Measurements from ENCODE around the gene PGGT1B.

PGGT1B gene

DNA sequence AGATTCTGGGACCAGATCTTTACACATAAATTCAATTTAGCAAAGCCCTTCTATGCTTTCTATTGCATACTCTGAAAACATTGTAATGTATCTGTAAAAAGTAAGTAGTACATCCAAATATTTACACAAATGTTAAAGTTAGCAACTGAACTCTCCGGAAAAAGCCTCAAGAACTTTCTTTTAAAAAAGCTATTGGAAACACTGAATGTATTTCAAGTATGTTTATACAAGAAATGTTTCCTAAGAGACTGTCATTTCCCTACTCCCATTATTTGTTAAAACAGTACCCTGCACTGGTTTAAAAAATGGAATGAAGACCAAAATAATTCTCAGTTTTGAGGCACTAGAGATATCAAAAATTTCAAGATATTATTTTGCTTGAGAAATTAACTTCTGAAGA is 48.1 kb downstream of the PGGT1B start:
- no peak for DNase-seq (ENCODE audit: extremely low read depth, low read depth)
- H3K4me3 ChIP-seq (replicated peaks; ENCODE audit: low read depth, low read length), result no peak overlapping the region
- TF ChIP-seq, protein P1, sequence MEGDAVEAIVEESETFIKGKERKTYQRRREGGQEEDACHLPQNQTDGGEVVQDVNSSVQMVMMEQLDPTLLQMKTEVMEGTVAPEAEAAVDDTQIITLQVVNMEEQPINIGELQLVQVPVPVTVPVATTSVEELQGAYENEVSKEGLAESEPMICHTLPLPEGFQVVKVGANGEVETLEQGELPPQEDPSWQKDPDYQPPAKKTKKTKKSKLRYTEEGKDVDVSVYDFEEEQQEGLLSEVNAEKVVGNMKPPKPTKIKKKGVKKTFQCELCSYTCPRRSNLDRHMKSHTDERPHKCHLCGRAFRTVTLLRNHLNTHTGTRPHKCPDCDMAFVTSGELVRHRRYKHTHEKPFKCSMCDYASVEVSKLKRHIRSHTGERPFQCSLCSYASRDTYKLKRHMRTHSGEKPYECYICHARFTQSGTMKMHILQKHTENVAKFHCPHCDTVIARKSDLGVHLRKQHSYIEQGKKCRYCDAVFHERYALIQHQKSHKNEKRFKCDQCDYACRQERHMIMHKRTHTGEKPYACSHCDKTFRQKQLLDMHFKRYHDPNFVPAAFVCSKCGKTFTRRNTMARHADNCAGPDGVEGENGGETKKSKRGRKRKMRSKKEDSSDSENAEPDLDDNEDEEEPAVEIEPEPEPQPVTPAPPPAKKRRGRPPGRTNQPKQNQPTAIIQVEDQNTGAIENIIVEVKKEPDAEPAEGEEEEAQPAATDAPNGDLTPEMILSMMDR (IDR thresholded peaks at IDR 0.05; ENCODE audit: low read depth, low read length, missing control alignments), result no peak

DNA sequence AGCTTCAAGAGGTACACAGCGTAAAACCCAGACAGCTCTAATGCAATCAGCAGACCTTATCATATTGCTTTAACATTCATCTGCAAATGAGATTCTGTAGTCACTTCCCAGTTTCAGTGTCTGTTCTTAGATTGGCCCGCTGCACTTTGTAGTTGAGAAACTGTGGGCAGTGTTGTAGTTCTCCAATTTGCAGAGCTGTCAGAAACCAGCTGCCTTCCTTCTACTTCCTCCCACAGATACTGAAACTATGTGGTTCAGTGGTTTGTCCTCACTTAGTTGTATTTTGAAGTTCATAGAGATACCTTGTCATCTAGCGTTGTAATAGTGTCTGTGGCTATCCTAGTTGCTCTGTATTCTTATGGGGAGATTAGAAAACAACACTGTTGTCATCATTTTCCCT is 53.4 kb downstream of the PGGT1B start:
- no peak overlapping the region for H3K4me3 ChIP-seq (replicated peaks; ENCODE audit: low read depth, low read length)
- no peak for DNase-seq (ENCODE audit: extremely low read depth, low read depth)
- TF ChIP-seq, protein P1 (IDR thresholded peaks at IDR 0.05; ENCODE audit: low read depth, low read length, missing control alignments), result no peak

GRCh38 chr5:115202952-115203351 is 59.7 kb downstream of the PGGT1B start:
- TF ChIP-seq, protein P1 (IDR thresholded peaks at IDR 0.05; ENCODE audit: low read depth, low read length, missing control alignments), result no peak
- no peak overlapping the region for H3K4me3 ChIP-seq (replicated peaks; ENCODE audit: low read depth, low read length)
- no peak for DNase-seq (ENCODE audit: extremely low read depth, low read depth)

DNA sequence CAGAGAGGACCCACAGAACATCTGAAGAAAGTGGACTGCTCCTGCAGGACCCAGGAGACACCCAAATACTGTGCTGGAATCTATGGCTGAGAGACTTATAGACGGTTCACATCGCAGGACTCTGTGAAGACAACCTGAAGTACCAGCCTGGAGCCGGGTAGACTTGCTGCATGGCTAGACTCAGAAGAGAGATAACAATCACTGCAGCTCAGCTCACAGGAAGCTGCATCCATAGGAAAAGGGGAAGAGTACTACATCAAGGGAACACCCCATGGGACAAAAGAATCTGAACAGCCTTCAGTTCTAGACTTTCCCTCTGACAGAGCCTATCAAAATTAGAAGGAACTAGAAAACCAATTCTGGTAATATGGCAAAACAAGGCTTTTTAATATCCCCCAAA is 66.5 kb downstream of the PGGT1B start:
- DNase-seq (ENCODE audit: extremely low read depth, low read depth), result no peak
- H3K4me3 ChIP-seq (replicated peaks; ENCODE audit: low read depth, low read length), result no peak overlapping the region
- TF ChIP-seq, protein P1 (IDR thresholded peaks at IDR 0.05; ENCODE audit: low read depth, low read length, missing control alignments), result no peak

GRCh38 chr5:115194676-115195075 is 68.0 kb downstream of the PGGT1B start:
- TF ChIP-seq, protein P1 (IDR thresholded peaks at IDR 0.05; ENCODE audit: low read depth, low read length, missing control alignments), result no peak
- H3K4me3 ChIP-seq (replicated peaks; ENCODE audit: low read depth, low read length), result no peak overlapping the region
- peak; percentile 9 for DNase-seq (ENCODE audit: extremely low read depth, low read depth)

GRCh38 chr5:115193295-115193694 is 69.4 kb downstream of the PGGT1B start:
- no peak overlapping the region for H3K4me3 ChIP-seq (replicated peaks; ENCODE audit: low read depth, low read length)
- TF ChIP-seq, protein P1 (IDR thresholded peaks at IDR 0.05; ENCODE audit: low read depth, low read length, missing control alignments), result no peak
- DNase-seq (ENCODE audit: extremely low read depth, low read depth), result no peak

GRCh38 chr5:115192098-115192497 is 70.6 kb downstream of the PGGT1B start:
- TF ChIP-seq, protein P1 (IDR thresholded peaks at IDR 0.05; ENCODE audit: low read depth, low read length, missing control alignments), result no peak
- no peak for DNase-seq (ENCODE audit: extremely low read depth, low read depth)
- H3K4me3 ChIP-seq (replicated peaks; ENCODE audit: low read depth, low read length), result no peak overlapping the region

Data from HFF-Myc (cell line).